Upper lobe of left lung (tissue), 6 donors: ENCODE results near the gene PNPLA2. TPM values are rescaled to one million over a fixed set of nuclear protein-coding genes. Genes with fewer than 3 reads are reported as not detected.

Source experiments
- ATAC-seq, 2 donors: fragments of 200-7000 bp; cut with Tn5 transposase; one replicate each; pipeline ENCODE4 v1.9.1; 2022; ENCODE audit warnings: mild to moderate bottlenecking in 2 of 2, moderate library complexity in 2 of 2; ENCODE audit not compliant: low FRiP score in 2 of 2
- DNase-seq, 2 donors: peaks; one replicate each; pipeline ENCODE4 v3.0.0-alpha.2; 2019 to 2020
- H3K27ac ChIP-seq, 4 donors: fragments of 200-600 bp; sonication (generic); one replicate each; pipeline ENCODE4 v1.5.1; 2016 to 2019
- H3K27me3 ChIP-seq, 4 donors: fragments of 200-600 bp; sonication (generic); one replicate each; pipeline ENCODE4 v1.5.1; 2017 to 2019
- H3K36me3 ChIP-seq, 4 donors: fragments of 200-600 bp; sonication (generic); one replicate each; pipeline ENCODE4 v1.5.1; 2016 to 2019
- H3K4me1 ChIP-seq, 4 donors: fragments of 200-600 bp; sonication (generic); one replicate each; pipeline ENCODE4 v1.5.1; 2018 to 2019
- H3K4me3 ChIP-seq, 4 donors: fragments of 200-600 bp; sonication (generic); one replicate each; pipeline ENCODE4 v1.5.1; 2017 to 2019; ENCODE audit warnings: mild to moderate bottlenecking in 2 of 4, moderate library complexity in 1 of 4
- H3K9me3 ChIP-seq, 4 donors: fragments of 200-600 bp; sonication (generic); one replicate each; pipeline ENCODE4 v1.5.1; 2018 to 2019
- CTCF ChIP-seq, 6 experiments: fragments of 450-650 bp in 4 of 6; fragments of 200-600 bp in 2 of 6; sonication (generic) in 2 of 6; IDR thresholded peaks; one replicate each; pipeline ENCODE4 v1.5.1; 2016 to 2019; ENCODE audit warnings: antibody characterized with exemption in 6 of 6
- EP300 ChIP-seq, 4 donors: sonication (generic); formaldehyde crosslinking; IDR thresholded peaks; one replicate each; pipeline ENCODE4 v1.5.1; 2017; ENCODE audit warnings: antibody characterized with exemption in 4 of 4, control low read depth in 2 of 4
- POLR2A ChIP-seq, 4 donors: fragments of 450-650 bp; IDR thresholded peaks; one replicate each; pipeline ENCODE4 v1.5.1; 2016 to 2017; ENCODE audit warnings: antibody characterized with exemption in 4 of 4, mild to moderate bottlenecking in 2 of 4
- POLR2AphosphoS5 ChIP-seq, 2 donors: sonication (generic); formaldehyde crosslinking; IDR thresholded peaks; one replicate each; pipeline ENCODE4 v1.5.1; 2017; ENCODE audit warnings: antibody characterized with exemption in 2 of 2
- WGBS, 2 donors: methylation state at CpG; one replicate each; pipeline ENCODE4 v1.1.5; 2017 to 2018; 5-methylcytosine and 5-hydroxymethylcytosine counted together
- total RNA-seq, 6 donors: library from RNA; depleted of rRNA in 4 of 6; stranded (reverse); fragments of >200 nt in 4 of 6; gene quantifications; one replicate each; pipeline versions ENCODE4 v1.1.0 to v1.2.1, GENCODE V29; 2016 to 2021
- donor health status: DM: no; HTN: no; CAD: no; lungs with moderate emphysema.
- donor health status: DM: no; HTN: yes; CAD: no; lungs with severe emphysema.

The PNPLA2 gene
- total RNA-seq, 6 donors from 2014 or later = 74.5 to 303 (median 164) TPM

- peaks cover 32 to 52% (median 38%) of the 10 kb centered on the region in 4 donors for H3K4me1 ChIP-seq
- H3K36me3 ChIP-seq = peaks cover 0 to 34% (median 8%) of the 10 kb centered on the region in 4 donors
- TF ChIP-seq CTCF (IDR thresholded peaks at IDR 0.05) = no peak
- H3K27ac ChIP-seq = no peak overlapping the region
- H3K27me3 ChIP-seq = no peaks in the 10 kb centered on the region
- H3K4me3 ChIP-seq = no peak overlapping the region
- peak in 1 of 2 donors; percentile 82 for DNase-seq
- ATAC-seq = no peak
- 95 to 100% methylated on average over 7 to 28 of the region's 32 CpGs for WGBS, 2 donors
- H3K9me3 ChIP-seq = no peaks in the 10 kb centered on the region
Measured at GRCh38 chr11:799641-800316, 18.9 kb upstream of the PNPLA2 start.

- Histone ChIP-seq H3K36me3 (peaks cover 0 to 34% (median 8%) of the 10 kb centered on the region in 4 donors), H3K4me3 (no peak overlapping the region), H3K9me3 (no peaks in the 10 kb centered on the region), H3K27me3 (no peaks in the 10 kb centered on the region), H3K27ac (no peak overlapping the region), H3K4me1 (peaks cover 33 to 50% (median 34%) of the 10 kb centered on the region in 4 donors)
- no peak for TF ChIP-seq CTCF (IDR thresholded peaks at IDR 0.05)
- no peak for TF ChIP-seq POLR2A (IDR thresholded peaks at IDR 0.05)
- no peak for TF ChIP-seq EP300 (IDR thresholded peaks at IDR 0.05)
- ATAC-seq (no peak), DNase-seq (peak in 1 of 2 donors; percentile 81)
- 90 to 94% methylated on average over 21 to 30 of the region's 30 CpGs for WGBS, 2 donors
Measured at GRCh38 chr11:800473-800872, 18.2 kb upstream of the PNPLA2 start.

- peaks cover 0 to 34% (median 8%) of the 10 kb centered on the region in 4 donors for H3K36me3 ChIP-seq
- H3K9me3 ChIP-seq = no peaks in the 10 kb centered on the region
- H3K4me1 ChIP-seq = peaks cover 28 to 49% (median 32%) of the 10 kb centered on the region in 4 donors
- TF ChIP-seq CTCF (IDR thresholded peaks at IDR 0.05) (no peak), POLR2AphosphoS5 (IDR thresholded peaks at IDR 0.05) (no peak), EP300 (IDR thresholded peaks at IDR 0.05) (no peak)
- H3K27me3 ChIP-seq = no peaks in the 10 kb centered on the region
- WGBS, 2 donors = 92 to 94% methylated on average over 10 to 17 of the region's 20 CpGs
- H3K4me3 ChIP-seq = no peak overlapping the region
- no peak overlapping the region for H3K27ac ChIP-seq
- ATAC-seq (no peak), DNase-seq (peak in 1 of 2 donors; percentile 69)
Measured at GRCh38 chr11:801097-801780, 17.5 kb upstream of the PNPLA2 start.

GRCh38 chr11:802018-802617, 16.6 kb upstream of the PNPLA2 start:
- Histone ChIP-seq H3K9me3 (no peaks in the 10 kb centered on the region), H3K27me3 (no peaks in the 10 kb centered on the region), H3K4me1 (peaks cover 19 to 40% (median 23%) of the 10 kb centered on the region in 4 donors), H3K27ac (no peak overlapping the region), H3K4me3 (no peak overlapping the region), H3K36me3 (peaks cover 0 to 34% (median 8%) of the 10 kb centered on the region in 4 donors)
- WGBS, 2 donors = 94 to 98% methylated on average over 13 to 18 of the region's 21 CpGs
- no peak for ATAC-seq
- TF ChIP-seq POLR2AphosphoS5 (IDR thresholded peaks at IDR 0.05) (no peak), EP300 (IDR thresholded peaks at IDR 0.05) (no peak), POLR2A (IDR thresholded peaks at IDR 0.05) (no peak), CTCF (IDR thresholded peaks at IDR 0.05) (no peak)
- peak in 1 of 2 donors; percentile 84 for DNase-seq
